Right lobe of liver (tissue), 6 donors: ENCODE data around the gene CHN2. TPM values are rescaled to one million over a fixed set of nuclear protein-coding genes. Genes with fewer than 3 reads are reported as not detected.

ENCODE experiments used
- ATAC-seq, 4 donors: fragments of 200-7000 bp; cut with Tn5 transposase; one replicate each; pipeline ENCODE4 v1.9.1; 2020; ENCODE audit warnings: mild to moderate bottlenecking in 4 of 4, moderate library complexity in 4 of 4
- DNase-seq, 3 donors: peaks; one replicate each; pipeline ENCODE4 v3.0.0-alpha.2; 2020
- H3K27ac ChIP-seq, 3 donors: fragments of 200-600 bp; one replicate each; pipeline ENCODE4 v1.8.0; 2022
- H3K27me3 ChIP-seq, 2 donors: fragments of 200-600 bp; one replicate each; pipeline ENCODE4 v1.8.0; 2022
- H3K36me3 ChIP-seq, 4 donors: fragments of 200-600 bp; sonication (generic) in 1 of 4; one replicate each; pipeline versions ENCODE4 v1.5.1 to v1.8.0; 2017 to 2022; ENCODE audit warnings: control low read depth in 1 of 4
- H3K4me1 ChIP-seq, 4 donors: fragments of 200-600 bp; sonication (generic) in 1 of 4; one replicate each; pipeline versions ENCODE4 v1.5.1 to v1.8.0; 2017 to 2022; ENCODE audit warnings: control low read depth in 1 of 4
- H3K4me3 ChIP-seq, 3 donors: fragments of 200-600 bp; one replicate each; pipeline ENCODE4 v1.8.0; 2022
- H3K9me3 ChIP-seq, 4 donors: fragments of 200-600 bp; sonication (generic) in 1 of 4; one replicate each; pipeline versions ENCODE4 v1.5.1 to v1.8.0; 2017 to 2022; ENCODE audit warnings: control low read depth in 1 of 4
- CTCF ChIP-seq, 4 donors: fragments of 200-600 bp in 3 of 4; fragments of 450-650 bp in 1 of 4; IDR thresholded peaks; one replicate each; pipeline versions ENCODE4 v1.5.1 to v1.8.0; 2016 to 2022; ENCODE audit warnings: antibody characterized with exemption in 4 of 4, mild to moderate bottlenecking in 2 of 4
- POLR2A ChIP-seq: fragments of 450-650 bp; IDR thresholded peaks from one replicate; pipeline ENCODE4 v1.6.1; 2017; ENCODE audit warnings: antibody characterized with exemption, mild to moderate bottlenecking
- WGBS: methylation state at CpG from one replicate; pipeline ENCODE4 v1.1.6; 2018; ENCODE audit warnings: low coverage, low lambda C conversion rate; ENCODE audit not compliant: insufficient coverage; ENCODE audit errors: missing lambda C conversion rate; 5-methylcytosine and 5-hydroxymethylcytosine counted together
- intact Hi-C, 2 donors: fragments of 100-400 bp; cut with DNase I; formaldehyde crosslinking; loops; one replicate each; pipeline versions ENCODE4 v1.11.2 to v1.14.1; 2022
- total RNA-seq, 6 experiments: library from RNA; depleted of rRNA in 2 of 6; stranded (reverse); fragments of >200 nt in 2 of 6; fragmentation: NEBNext Ultra II Directional in 3 of 6; extraction: Animal tissue kit (Norgen Biotek cat#: 25700) in 3 of 6; gene quantifications; one replicate each; pipeline versions ENCODE4 v1.1.0 to v1.2.4, GENCODE V29; 2016 to 2023
- donor health status: DM: no; HTN: yes; CAD: no.
- donor health status: DM: no; HTN: no; CAD: no.
- donor health status: DM: no; HTN: no; CAD: no.
- donor health status: DM: no; HTN: yes; CAD: no.
- donor health status: DM: no; HTN: yes; CAD: no.

The CHN2 gene
- total RNA-seq, 6 experiments from 2014 or later = 20.1 to 57.7 (median 31.5) TPM

DNA sequence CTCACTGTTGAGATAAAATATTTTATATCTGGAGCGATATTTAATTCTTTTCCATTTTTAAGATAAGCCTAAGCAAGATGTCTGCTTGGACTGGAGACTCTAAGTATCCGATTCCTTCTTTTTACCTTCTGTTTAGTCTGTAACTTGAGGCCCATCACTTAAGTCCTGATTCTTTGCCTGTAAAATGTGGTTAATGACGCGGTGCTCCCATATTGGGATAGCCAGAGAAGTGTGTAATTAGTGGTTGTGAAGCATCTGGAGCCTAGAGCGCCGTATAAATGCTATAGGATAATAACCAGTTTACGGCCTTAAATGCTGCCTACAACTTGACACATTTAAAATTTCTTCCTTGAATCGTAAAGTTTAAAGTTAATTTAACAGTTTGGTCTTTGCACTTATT is 132.9 kb downstream of the CHN2 start:
- H3K9me3 ChIP-seq = no peaks in the 10 kb centered on the region
- no peak for ATAC-seq
- WGBS = 99% methylated on average over 8 of the region's 8 CpGs
- intact Hi-C loops = no loop called here
- TF ChIP-seq CTCF (IDR thresholded peaks at IDR 0.05) = no peak
- no peak for TF ChIP-seq POLR2A
- peaks cover 0 to 31% (median 9%) of the 10 kb centered on the region in 4 donors for H3K4me1 ChIP-seq
- no peaks in the 10 kb centered on the region for H3K36me3 ChIP-seq
- no peak overlapping the region for H3K4me3 ChIP-seq
- no peak for DNase-seq
- no peaks in the 10 kb centered on the region for H3K27me3 ChIP-seq
- peak overlapping the region in 2 of 3 donors; percentile 32 to 42 for H3K27ac ChIP-seq

GRCh38 chr7:29328045-29328444 is 133.5 kb downstream of the CHN2 start:
- Histone ChIP-seq H3K36me3 (no peaks in the 10 kb centered on the region), H3K4me3 (no peak overlapping the region), H3K4me1 (peaks cover 0 to 31% (median 9%) of the 10 kb centered on the region in 4 donors), H3K27ac (peak overlapping the region in 2 of 3 donors; percentile 32 to 42), H3K9me3 (no peaks in the 10 kb centered on the region), H3K27me3 (no peaks in the 10 kb centered on the region)
- WGBS = 8% methylated on average over 5 of the region's 5 CpGs
- TF ChIP-seq CTCF (IDR thresholded peaks at IDR 0.05) (no peak), POLR2A (no peak)
- intact Hi-C loops = no loop called here
- ATAC-seq (peak; percentile 43 to 70 (median 55)), DNase-seq (no peak)

- no peaks in the 10 kb centered on the region for H3K27me3 ChIP-seq
- TF ChIP-seq POLR2A (no peak), CTCF (IDR thresholded peaks at IDR 0.05) (no peak)
- H3K9me3 ChIP-seq = no peaks in the 10 kb centered on the region
- intact Hi-C loops = no loop called here
- ATAC-seq = no peak
- 19% methylated on average over 2 of the region's 2 CpGs for WGBS
- H3K36me3 ChIP-seq = no peaks in the 10 kb centered on the region
- peaks cover 0 to 31% (median 9%) of the 10 kb centered on the region in 4 donors for H3K4me1 ChIP-seq
- peak overlapping the region in 1 of 3 donors; percentile 31 for H3K27ac ChIP-seq
- DNase-seq = no peak
- no peak overlapping the region for H3K4me3 ChIP-seq
These were observed 134.2 kb downstream of the CHN2 start for GRCh38 chr7:29328811-29329210.

DNA sequence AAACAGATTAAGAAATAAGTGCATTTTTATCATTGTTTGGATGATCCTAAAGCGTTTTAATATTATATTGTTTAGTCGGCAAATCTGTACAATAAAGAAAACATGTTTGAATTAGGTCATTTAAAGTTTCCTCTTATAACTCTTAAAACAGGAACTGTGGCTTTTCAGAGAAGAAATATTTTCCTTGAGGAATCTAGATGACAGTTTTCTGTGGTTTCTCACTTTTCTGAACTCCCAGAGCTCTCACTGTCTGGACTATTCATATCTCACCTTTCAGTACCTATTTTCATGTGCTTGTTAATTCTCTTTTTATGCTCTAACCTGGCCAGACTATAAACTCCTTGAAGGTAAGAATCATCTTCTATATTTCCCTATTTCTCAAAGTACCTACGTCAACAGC is 135.1 kb downstream of the CHN2 start:
- WGBS = 62% methylated on average over 3 of the region's 3 CpGs
- Histone ChIP-seq H3K9me3 (no peaks in the 10 kb centered on the region), H3K36me3 (no peaks in the 10 kb centered on the region), H3K27ac (peak overlapping the region in 1 of 3 donors; percentile 31), H3K4me1 (peaks cover 0 to 31% (median 9%) of the 10 kb centered on the region in 4 donors), H3K4me3 (no peak overlapping the region), H3K27me3 (no peaks in the 10 kb centered on the region)
- no peak for TF ChIP-seq POLR2A
- TF ChIP-seq CTCF (IDR thresholded peaks at IDR 0.05) = no peak
- no peak for ATAC-seq
- intact Hi-C loops = no loop called here
- no peak for DNase-seq

- TF ChIP-seq POLR2A = no peak
- no peak for TF ChIP-seq CTCF (IDR thresholded peaks at IDR 0.05)
- no peaks in the 10 kb centered on the region for H3K9me3 ChIP-seq
- intact Hi-C loops = no loop called here
- DNase-seq (no peak), ATAC-seq (peak; percentile 79 to 87 (median 84))
- WGBS = 36% methylated on average over 5 of the region's 5 CpGs
- H3K27ac ChIP-seq = peak overlapping the region in 1 of 3 donors; percentile 30
- no peak overlapping the region for H3K4me3 ChIP-seq
- no peaks in the 10 kb centered on the region for H3K36me3 ChIP-seq
- no peaks in the 10 kb centered on the region for H3K27me3 ChIP-seq
- peaks cover 0 to 31% (median 9%) of the 10 kb centered on the region in 4 donors for H3K4me1 ChIP-seq
These were observed 135.6 kb downstream of the CHN2 start for GRCh38 chr7:29330136-29330535.
